IMR-90 (cell line): Measurements from ENCODE around the gene ERCC4. TPM values are rescaled to one million over a fixed set of nuclear protein-coding genes. Genes with fewer than 3 reads are reported as not detected.

Experiments
- ATAC-seq: fragments of 200-7000 bp; cut with Tn5 transposase; 2 replicates; pipeline ENCODE4 v1.9.1; 2020; ENCODE audit warnings: low read depth, mild to moderate bottlenecking, moderate library complexity
- BruUV-seq: library from RNA; stranded (reverse); fragments of 400-500 nt; replicated peaks from 2 replicates; lab custom pipeline; 2021; lab: Mats Ljungman, UMichigan
- CTCF ChIA-PET: fragments of 300-600 bp; formaldehyde crosslinking; extraction: SDS; loops from one replicate; lab custom pipeline; 2021; ENCODE audit warnings: antibody characterized with exemption; lab: Yijun Ruan, JAX
- POLR2A ChIA-PET: fragments of 300-600 bp; sonication (Branson Sonifier 250); formaldehyde crosslinking; loops from one replicate; lab custom pipeline; 2022; ENCODE audit warnings: antibody characterized with exemption; ENCODE audit not compliant: unreplicated experiment; lab: Charles Lee
- DNase-seq: peaks from one replicate; pipeline ENCODE4 v3.0.0; 2013
- H2AFZ ChIP-seq: replicated peaks from 2 replicates; pipeline ENCODE3; 2013; ENCODE audit warnings: low read length, mild to moderate bottlenecking; ENCODE audit not compliant: poor library complexity
- H2AK5ac ChIP-seq: 2 replicates; pipeline ENCODE4 v1.6.1; 2013; ENCODE audit warnings: low read depth, low read length, inconsistent platforms
- H2AK9ac ChIP-seq: replicated peaks from 2 replicates; pipeline ENCODE3; 2013; ENCODE audit warnings: mild to moderate bottlenecking, low read depth, low read length, moderate library complexity; ENCODE audit not compliant: poor library complexity
- H2BK120ac ChIP-seq: 2 replicates; pipeline ENCODE4 v1.6.1; 2013; ENCODE audit warnings: low read depth, low read length, inconsistent platforms
- H2BK15ac ChIP-seq: 3 replicates; pipeline ENCODE4 v1.6.1; 2013; ENCODE audit warnings: low read depth, low read length, inconsistent platforms
- H2BK20ac ChIP-seq: 2 replicates; pipeline ENCODE4 v1.6.1; 2013; ENCODE audit warnings: low read depth, mild to moderate bottlenecking, inconsistent platforms, low read length, moderate library complexity
- H2BK5ac ChIP-seq: 2 replicates; pipeline ENCODE4 v1.6.1; 2013; ENCODE audit warnings: mild to moderate bottlenecking, low read depth, low read length, inconsistent platforms; ENCODE audit not compliant: poor library complexity, severe bottlenecking
- H3K14ac ChIP-seq: replicated peaks from 2 replicates; pipeline ENCODE4 v1.6.1; 2013; ENCODE audit warnings: low read depth, low read length, inconsistent platforms
- H3K18ac ChIP-seq: 2 replicates; pipeline ENCODE4 v1.6.1; 2013; ENCODE audit warnings: low read depth, low read length, control low read depth
- H3K23ac ChIP-seq: 2 replicates; pipeline ENCODE4 v1.6.1; 2013; ENCODE audit warnings: low read depth, low read length, inconsistent platforms
- H3K27ac ChIP-seq: 2 replicates; pipeline ENCODE4 v1.5.1; 2013; ENCODE audit warnings: mild to moderate bottlenecking, control low read depth, low read length; ENCODE audit not compliant: insufficient read depth
- H3K27me3 ChIP-seq: 2 replicates; pipeline ENCODE4 v1.6.1; 2013; ENCODE audit warnings: low read length; ENCODE audit not compliant: control insufficient read depth, insufficient read depth
- H3K36me3 ChIP-seq: 2 replicates; pipeline ENCODE4 v1.6.1; 2013; ENCODE audit warnings: low read length, mixed read lengths; ENCODE audit not compliant: control insufficient read depth, insufficient read depth
- H3K4ac ChIP-seq: 2 replicates; pipeline ENCODE4 v1.6.1; 2013; ENCODE audit warnings: low read depth, low read length, inconsistent platforms
- H3K4me1 ChIP-seq: 2 replicates; pipeline ENCODE4 v1.6.1; 2013; ENCODE audit warnings: low read length, mixed read lengths; ENCODE audit not compliant: control insufficient read depth, insufficient read depth
- H3K4me2 ChIP-seq: 2 replicates; pipeline ENCODE4 v1.6.1; 2013; ENCODE audit warnings: low read depth, mild to moderate bottlenecking, control low read depth, low read length, moderate library complexity
- H3K4me3 ChIP-seq: 2 replicates; pipeline ENCODE4 v1.5.1; 2013; ENCODE audit warnings: low read depth, mild to moderate bottlenecking, control low read depth, low read length, moderate library complexity; ENCODE audit not compliant: insufficient read depth
- H3K56ac ChIP-seq: 2 replicates; pipeline ENCODE4 v1.6.1; 2013; ENCODE audit warnings: low read length, inconsistent platforms; ENCODE audit not compliant: insufficient read depth; ENCODE audit errors: extremely low read depth
- H3K79me1 ChIP-seq, 2 experiments: 2 replicates each; pipeline ENCODE4 v1.6.1; 2013; ENCODE audit warnings: low read length in 2 of 2, inconsistent platforms in 1 of 2, low read depth in 1 of 2
- H3K9ac ChIP-seq: 2 replicates; pipeline ENCODE4 v1.6.1; 2013; ENCODE audit warnings: low read depth, low read length, control low read depth
- H3K9me1 ChIP-seq: 2 replicates; pipeline ENCODE4 v1.6.1; 2013; ENCODE audit warnings: low read length, inconsistent platforms; ENCODE audit not compliant: insufficient read depth
- H3K9me3 ChIP-seq: 2 replicates; pipeline ENCODE4 v1.6.1; 2013; ENCODE audit warnings: low read length; ENCODE audit not compliant: control insufficient read depth, insufficient read depth
- H4K20me1 ChIP-seq: 2 replicates; pipeline ENCODE4 v1.6.1; 2013; ENCODE audit warnings: low read length, inconsistent platforms; ENCODE audit not compliant: insufficient read depth
- H4K5ac ChIP-seq: 2 replicates; pipeline ENCODE4 v1.6.1; 2013; ENCODE audit warnings: mild to moderate bottlenecking, low read depth, low read length, control low read depth
- H4K8ac ChIP-seq, 2 experiments: 2 replicates each; pipeline ENCODE4 v1.6.1; 2013; ENCODE audit warnings: low read depth in 2 of 2, low read length in 2 of 2, control low read depth in 1 of 2, inconsistent platforms in 1 of 2
- H4K91ac ChIP-seq: 2 replicates; pipeline ENCODE4 v1.6.1; 2013; ENCODE audit warnings: low read depth, low read length, inconsistent platforms; ENCODE audit not compliant: insufficient read depth
- BHLHE40 ChIP-seq: fragments of 150-350 bp; IDR thresholded peaks from 2 replicates; pipeline ENCODE4 v1.6.1; 2016; ENCODE audit warnings: mild to moderate bottlenecking, low read depth, low read length
- CEBPB ChIP-seq: IDR thresholded peaks from 2 replicates; pipeline ENCODE4 v1.6.1; 2012; ENCODE audit warnings: low read depth, low read length, improper control_type of control experiment
- CHD1 ChIP-seq: IDR thresholded peaks from 2 replicates; pipeline ENCODE4 v1.6.1; 2012; ENCODE audit warnings: low read depth, low read length, improper control_type of control experiment
- FOS ChIP-seq: fragments of 150-350 bp; IDR thresholded peaks from 2 replicates; pipeline ENCODE4 v1.6.1; 2016; ENCODE audit warnings: low read depth, low read length
- MAZ ChIP-seq: IDR thresholded peaks from 2 replicates; pipeline ENCODE4 v1.6.1; 2012; ENCODE audit warnings: low read depth, mild to moderate bottlenecking, low read length, improper control_type of control experiment, moderate library complexity, borderline replicate concordance
- MXI1 ChIP-seq: IDR thresholded peaks from 2 replicates; pipeline ENCODE4 v1.6.1; 2012; ENCODE audit warnings: low read depth, mild to moderate bottlenecking, low read length, moderate library complexity, borderline replicate concordance
- POLR2A ChIP-seq: IDR thresholded peaks from 2 replicates; pipeline ENCODE4 v1.6.1; 2012; ENCODE audit warnings: mild to moderate bottlenecking, low read depth, low read length
- RCOR1 ChIP-seq: IDR thresholded peaks from 2 replicates; pipeline ENCODE4 v1.6.1; 2012; ENCODE audit warnings: mild to moderate bottlenecking, low read length, improper control_type of control experiment; ENCODE audit not compliant: insufficient replicate concordance
- RFX5 ChIP-seq: IDR thresholded peaks from 2 replicates; pipeline ENCODE4 v1.8.0; 2012; ENCODE audit warnings: low read depth, mild to moderate bottlenecking, low read length, moderate library complexity
- SMC3 ChIP-seq: fragments of 150-350 bp; IDR thresholded peaks from 2 replicates; pipeline ENCODE4 v1.6.1; 2016; ENCODE audit warnings: low read depth, mild to moderate bottlenecking, antibody characterized with exemption, low read length, moderate library complexity
- USF2 ChIP-seq: fragments of 150-350 bp; IDR thresholded peaks from 2 replicates; pipeline ENCODE4 v1.6.1; 2017; ENCODE audit warnings: mild to moderate bottlenecking, antibody characterized with exemption, low read length, low read depth
- WGBS, 2 experiments: methylation state at CpG; one replicate each; pipeline versions ENCODE4 v1.1.5 to v1.1.7; 2013; ENCODE audit warnings: missing lambda C conversion rate in 2 of 2; ENCODE audit not compliant: insufficient read length in 1 of 2; ENCODE audit errors: extremely low coverage in 2 of 2; 5-methylcytosine and 5-hydroxymethylcytosine counted together
- dilution Hi-C: fragments of 300-500 bp; cut with HindIII; formaldehyde crosslinking; loops from one replicate; pipeline ENCODE4 v1.14.3; 2018; ENCODE audit warnings: low sequenced_read_pairs; ENCODE audit not compliant: unreplicated experiment
- in situ Hi-C: fragments of 300-500 bp; cut with MboI; formaldehyde crosslinking; loops from 3 replicates; pipeline ENCODE4 v1.14.3; 2019; ENCODE audit warnings: low sequenced_read_pairs, inconsistent platforms, mixed read lengths
- intact Hi-C: fragments of 100-400 bp; cut with micrococcal nuclease; formaldehyde crosslinking; loops from 2 replicates; pipeline ENCODE4 v1.10.0; 2022
- polyA plus RNA-seq, 3 experiments: library from polyadenylated mRNA; depleted of rRNA; stranded (reverse); fragments of >200 nt; gene quantifications; 2 replicates each; pipeline ENCODE4 v1.2.3, GENCODE V29; 2012; ENCODE audit warnings: low replicate concordance in 1 of 3
- total RNA-seq: library from RNA; depleted of rRNA; stranded (reverse); fragments of >200 nt; gene quantifications from 2 replicates; pipeline ENCODE4 v1.2.3, GENCODE V29; 2012
- TF ChIP-seq, protein P1 (sequence below): conservative IDR thresholded peaks from 2 replicates; pipeline ENCODE4 v1.5.1; 2012; ENCODE audit warnings: mild to moderate bottlenecking, low read depth, low read length, improper control_type of control experiment

Gene ERCC4
- total and polyA plus RNA-seq, 2 of the 4 experiments (the other 2 are of a cell fraction) = 2.9 to 19.2 TPM

- POLR2A ChIA-PET = no interaction called here
- Histone ChIP-seq H4K20me1 (no peaks in the 10 kb centered on the region), H3K79me1 (peaks cover 4 to 5% of the 10 kb centered on the region in 2 experiments; a peak in 1 of 4 replicates), H2BK15ac (no peak overlapping the region), H3K27ac (no peak overlapping the region), H2BK20ac (no peak overlapping the region), H3K23ac (no peak overlapping the region), H4K8ac (no peak overlapping the region), H3K4me3 (no peak overlapping the region), H2BK120ac (no peak overlapping the region), H3K4me2 (no peak overlapping the region), H3K56ac (no peak overlapping the region), H3K36me3 (peaks cover 7% of the 10 kb centered on the region), H3K4me1 (no peaks in the 10 kb centered on the region), H3K9ac (no peak overlapping the region), H3K27me3 (no peaks in the 10 kb centered on the region), H2BK5ac (no peak overlapping the region), H4K5ac (no peak overlapping the region), H3K9me3 (no peaks in the 10 kb centered on the region), H2AK5ac (no peak overlapping the region), H2AK9ac (no peak overlapping the region), H3K4ac (no peak overlapping the region), H2AFZ (no peak overlapping the region), H4K91ac (no peak overlapping the region), H3K18ac (no peak overlapping the region), H3K14ac (no peak overlapping the region), H3K9me1 (no peaks in the 10 kb centered on the region)
- CTCF ChIA-PET = no interaction called here
- no CpG with 5 or more reads among the region's 2 CpGs for WGBS, 2 experiments
- no peak for DNase-seq
- intact Hi-C loops = no loop called here
- dilution Hi-C loops = no loop called here
- no peak for TF ChIP-seq RCOR1
- TF ChIP-seq POLR2A = no peak
- no peak for TF ChIP-seq SMC3
- TF ChIP-seq FOS = no peak
- TF ChIP-seq USF2 = no peak
- TF ChIP-seq, protein P1, sequence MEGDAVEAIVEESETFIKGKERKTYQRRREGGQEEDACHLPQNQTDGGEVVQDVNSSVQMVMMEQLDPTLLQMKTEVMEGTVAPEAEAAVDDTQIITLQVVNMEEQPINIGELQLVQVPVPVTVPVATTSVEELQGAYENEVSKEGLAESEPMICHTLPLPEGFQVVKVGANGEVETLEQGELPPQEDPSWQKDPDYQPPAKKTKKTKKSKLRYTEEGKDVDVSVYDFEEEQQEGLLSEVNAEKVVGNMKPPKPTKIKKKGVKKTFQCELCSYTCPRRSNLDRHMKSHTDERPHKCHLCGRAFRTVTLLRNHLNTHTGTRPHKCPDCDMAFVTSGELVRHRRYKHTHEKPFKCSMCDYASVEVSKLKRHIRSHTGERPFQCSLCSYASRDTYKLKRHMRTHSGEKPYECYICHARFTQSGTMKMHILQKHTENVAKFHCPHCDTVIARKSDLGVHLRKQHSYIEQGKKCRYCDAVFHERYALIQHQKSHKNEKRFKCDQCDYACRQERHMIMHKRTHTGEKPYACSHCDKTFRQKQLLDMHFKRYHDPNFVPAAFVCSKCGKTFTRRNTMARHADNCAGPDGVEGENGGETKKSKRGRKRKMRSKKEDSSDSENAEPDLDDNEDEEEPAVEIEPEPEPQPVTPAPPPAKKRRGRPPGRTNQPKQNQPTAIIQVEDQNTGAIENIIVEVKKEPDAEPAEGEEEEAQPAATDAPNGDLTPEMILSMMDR = no peak
- no peak for TF ChIP-seq CEBPB
- TF ChIP-seq CHD1 = no peak
- no peak for TF ChIP-seq MAZ
- no peak for TF ChIP-seq RFX5
- TF ChIP-seq MXI1 = no peak
- no peak for TF ChIP-seq BHLHE40
- no peak for ATAC-seq
- in situ Hi-C loops = loop anchor here (10.0 kb wide), 2 partner anchors 318 to 358 kb away; no protein-coding TSS in a partner anchor
- BruUV-seq = no TSS peak
Measured at GRCh38 chr16:13926891-13927290, 6.9 kb downstream of the ERCC4 start.
